Activated CD4-positive, alpha-beta T cell treated with anti-CD3 and anti-CD28 coated beads, Interleukin-2, amount 50 U/mL, for 1 hour (primary cell): ENCODE results near the gene GPN3.
"Not testable (repeated sequence)": the region's sequence is repeated elsewhere in the genome, so short reads cannot be mapped to it uniquely, and the experiment has no call there.

Experiments used
- DNase-seq: peaks from one replicate; pipeline ENCODE4 v3.0.0-alpha.2; 2020

GPN3 gene

GRCh38 chr12:110436231-110436630, 31.8 kb downstream of the GPN3 start:
- no peak for DNase-seq

- DNase-seq = no peak
Measured at GRCh38 chr12:110431957-110432587, 36.0 kb downstream of the GPN3 start.

- not testable (repeated sequence) for DNase-seq
Measured at GRCh38 chr12:110429676-110430075, 38.4 kb downstream of the GPN3 start.

GRCh38 chr12:110426406-110426805, 41.7 kb downstream of the GPN3 start:
- no peak for DNase-seq

- no peak for DNase-seq
Measured at GRCh38 chr12:110424237-110424636, 43.8 kb downstream of the GPN3 start.

GRCh38 chr12:110421701-110422100, 46.4 kb downstream of the GPN3 start:
- no peak for DNase-seq

GRCh38 chr12:110421159-110421661, 46.8 kb downstream of the GPN3 start:
- DNase-seq = no peak

- DNase-seq = not testable (repeated sequence)
Measured at GRCh38 chr12:110420644-110421043, 47.4 kb downstream of the GPN3 start.

- DNase-seq = not testable (repeated sequence)
Measured at GRCh38 chr12:110417113-110417512, 50.9 kb downstream of the GPN3 start.

- DNase-seq = not testable (repeated sequence)
Measured at GRCh38 chr12:110410086-110410485, 58.0 kb downstream of the GPN3 start.

GRCh38 chr12:110405126-110405662, 62.9 kb downstream of the GPN3 start:
- not testable (repeated sequence) for DNase-seq

GRCh38 chr12:110403976-110404682, 63.9 kb downstream of the GPN3 start:
- peak; percentile 74 for DNase-seq

- peak; percentile 86 for DNase-seq
Measured at GRCh38 chr12:110403146-110403975, 64.7 kb downstream of the GPN3 start, which contains the start of gene ANAPC7. ANAPC7 (minus strand) TSS chr12:110403708; CDS start chr12:110403627, 81 bp downstream.
